CD1c-positive myeloid dendritic cell (primary cell): Measurements from ENCODE around the gene WNT2.
"Not testable (repeated sequence)": the region's sequence is repeated elsewhere in the genome, so short reads cannot be mapped to it uniquely, and the experiment has no call there.

Experiments
- DNase-seq: peaks from one replicate; pipeline ENCODE4 v3.0.0-alpha.2; 2016; ENCODE audit errors: extremely low spot score

Gene WNT2

GRCh38 chr7:117264716-117265115 is 58.1 kb downstream of the WNT2 start:
- no peak for DNase-seq

GRCh38 chr7:117262546-117262945 is 60.3 kb downstream of the WNT2 start:
- no peak for DNase-seq

- DNase-seq: no peak
Observed at GRCh38 chr7:117259615-117260014, 63.2 kb downstream of the WNT2 start.

- no peak for DNase-seq
Observed at GRCh38 chr7:117251687-117252086, 71.2 kb downstream of the WNT2 start.

- DNase-seq: no peak
Observed at GRCh38 chr7:117250801-117251200, 72.1 kb downstream of the WNT2 start.

- DNase-seq: no peak
Observed at GRCh38 chr7:117250245-117250644, 72.6 kb downstream of the WNT2 start.

GRCh38 chr7:117249696-117250095 is 73.2 kb downstream of the WNT2 start:
- DNase-seq: no peak

GRCh38 chr7:117248829-117249228 is 74.0 kb downstream of the WNT2 start:
- no peak for DNase-seq

- no peak for DNase-seq
Observed at GRCh38 chr7:117247809-117248208, 75.0 kb downstream of the WNT2 start.

- not testable (repeated sequence) for DNase-seq
Observed at GRCh38 chr7:117245703-117246102, 77.2 kb downstream of the WNT2 start.

GRCh38 chr7:117243390-117243789 is 79.5 kb downstream of the WNT2 start:
- no peak for DNase-seq

- no peak for DNase-seq
Observed at GRCh38 chr7:117241088-117241487, 81.8 kb downstream of the WNT2 start.

GRCh38 chr7:117238937-117239336 is 83.9 kb downstream of the WNT2 start:
- no peak for DNase-seq

- DNase-seq: no peak
Observed at GRCh38 chr7:117238472-117238871, 84.4 kb downstream of the WNT2 start.

GRCh38 chr7:117237646-117238045 is 85.2 kb downstream of the WNT2 start:
- DNase-seq: peak; percentile 22

- no peak for DNase-seq
Observed at GRCh38 chr7:117231047-117231359, 91.9 kb downstream of the WNT2 start.

- no peak for DNase-seq
Observed at GRCh38 chr7:117230276-117231046, 92.4 kb downstream of the WNT2 start.

GRCh38 chr7:117229350-117229749 is 93.5 kb downstream of the WNT2 start:
- no peak for DNase-seq

- DNase-seq: no peak
Observed at GRCh38 chr7:117227091-117227490, 95.8 kb downstream of the WNT2 start.

GRCh38 chr7:117225536-117225935 is 97.3 kb downstream of the WNT2 start:
- DNase-seq: no peak
